K562 (cell line): ENCODE measurements around the gene COL8A2. TPM values are rescaled to one million over a fixed set of nuclear protein-coding genes. Genes with fewer than 3 reads are reported as not detected.

Experiments used
- E4F1 ChIP-seq: fragments of 250-450 bp; sonication (Bioruptor Pico); IDR thresholded peaks from 2 replicates; pipeline ENCODE4 v1.5.0; 2021; ENCODE audit warnings: mild to moderate bottlenecking, borderline replicate concordance
- ELF2 ChIP-seq: fragments of 250-450 bp; sonication (Bioruptor Pico); IDR thresholded peaks from 2 replicates; pipeline ENCODE4 v1.5.0; 2021; ENCODE audit warnings: mild to moderate bottlenecking
- GTF2F1 ChIP-seq: IDR thresholded peaks from 2 replicates; pipeline ENCODE4 v1.6.1; 2011; ENCODE audit warnings: low read depth, low read length, improper control_type of control experiment
- IFI16 ChIP-seq: fragments of 250-450 bp; sonication (Bioruptor Pico); IDR thresholded peaks from 2 replicates; pipeline ENCODE4 v2.1.2; 2022; ENCODE audit warnings: mild to moderate bottlenecking, inconsistent platforms
- ILK ChIP-seq: fragments of 450-650 bp; IDR thresholded peaks from 2 replicates; pipeline ENCODE4 v1.6.1; 2016; ENCODE audit warnings: missing genetic modification characterization, low read depth, mild to moderate bottlenecking, missing compliant biosample characterization, moderate library complexity, borderline replicate concordance
- MCM7 ChIP-seq, 2 experiments: fragments of 450-650 bp; IDR thresholded peaks; 2 replicates each; pipeline ENCODE4 v1.6.1; 2016 to 2018
- NEUROD1 ChIP-seq: fragments of 150-350 bp; IDR thresholded peaks from 2 replicates; pipeline ENCODE4 v1.6.1; 2014; ENCODE audit warnings: borderline replicate concordance, low read length, low read depth; ENCODE audit not compliant: partially characterized antibody
- POLR2A ChIP-seq: fragments of 450-650 bp; conservative IDR thresholded peaks from 2 replicates; pipeline ENCODE4 v1.6.1; 2016
- RFX1 ChIP-seq: fragments of 450-650 bp; IDR thresholded peaks from 2 replicates; pipeline ENCODE4 v1.6.1; 2016; ENCODE audit warnings: mild to moderate bottlenecking, moderate library complexity
- SIX5 ChIP-seq, 2 experiments: IDR thresholded peaks; 2 replicates each; pipeline ENCODE4 v1.6.1; 2011; ENCODE audit warnings: low read length in 2 of 2, borderline replicate concordance in 1 of 2, low read depth in 1 of 2, mild to moderate bottlenecking in 1 of 2, moderate library complexity in 1 of 2; ENCODE audit not compliant: insufficient read depth in 1 of 2
- SRSF7 ChIP-seq: fragments of 200-400 bp; formaldehyde crosslinking; optimal IDR thresholded peaks from 2 replicates; pipeline ENCODE3; 2017; ENCODE audit warnings: mild to moderate bottlenecking, low read depth, low read length
- ZFP1 ChIP-seq: fragments of 450-650 bp; formaldehyde crosslinking; IDR thresholded peaks from 2 replicates; pipeline ENCODE4 v1.4.0; 2020; ENCODE audit warnings: mild to moderate bottlenecking, mixed read lengths
- ZHX1 ChIP-seq: fragments of 150-350 bp; conservative IDR thresholded peaks from 2 replicates; pipeline ENCODE4 v1.6.1; 2014; ENCODE audit warnings: low read length
- ZKSCAN8 ChIP-seq: fragments of 200-800 bp; sonication (Bioruptor generic); IDR thresholded peaks from 2 replicates; pipeline ENCODE4 v1.6.1; 2016; ENCODE audit warnings: missing genetic modification characterization, missing compliant biosample characterization
- ZNF263 ChIP-seq: sonication (generic); formaldehyde crosslinking; IDR thresholded peaks from 2 replicates; pipeline ENCODE4 v1.8.0; 2022; ENCODE audit warnings: mild to moderate bottlenecking, missing genetic modification reagents, borderline replicate concordance
- ZNF324 ChIP-seq: fragments of 250-450 bp; sonication (Bioruptor Pico); IDR thresholded peaks from 2 replicates; pipeline ENCODE4 v1.4.0; 2020; ENCODE audit warnings: mild to moderate bottlenecking
- polyA plus RNA-seq, 8 experiments: library from polyadenylated mRNA; depleted of rRNA in 4 of 8; stranded (reverse) in 5 of 8; unstranded in 3 of 8; fragments of >200 nt; fragmentation: Nextera tagmentation in 2 of 8; fragmentation: Illumina TruSeq in 1 of 8; extraction: Ambion mirVana in 2 of 8; extraction: Trizol in 1 of 8; gene quantifications; 2 replicates each; pipeline versions ENCODE4 v1.2.1 to v1.2.3, GENCODE V29; 2011 to 2014; ENCODE audit warnings: inconsistent platforms in 1 of 8, missing spikeins in 1 of 8
- total RNA-seq, 7 experiments: library from RNA; depleted of rRNA in 6 of 7; stranded (reverse); fragments of >200 nt in 6 of 7; fragmentation: Illumina TruSeq in 2 of 7; extraction: Trizol in 2 of 7; gene quantifications; 2 replicates each; pipeline versions ENCODE4 v1.2.1 to v1.2.3, GENCODE V29; 2011 to 2021; ENCODE audit warnings: low replicate concordance in 1 of 7
- TF ChIP-seq, protein P1 (sequence below): sonication (generic); formaldehyde crosslinking; IDR thresholded peaks from 2 replicates; pipeline ENCODE4 v1.8.0; 2022; ENCODE audit warnings: mild to moderate bottlenecking, low read depth, missing genetic modification reagents
- TF ChIP-seq, protein P2 (sequence below): conservative IDR thresholded peaks from 2 replicates; pipeline ENCODE4 v1.6.1; 2011; ENCODE audit warnings: low read depth, mild to moderate bottlenecking, low read length; ENCODE audit not compliant: control insufficient read depth
- TF ChIP-seq, protein P3 (sequence below): IDR thresholded peaks from 2 replicates; pipeline ENCODE4 v1.6.1; 2014; ENCODE audit warnings: antibody characterized with exemption

COL8A2 gene
- total and polyA plus RNA-seq, 9 of the 15 experiments (the other 6 are each of a cell fraction or from before 2014, with no cell fraction given) = 0.03 to 0.14 (median 0.04) TPM; not detected in 5

DNA sequence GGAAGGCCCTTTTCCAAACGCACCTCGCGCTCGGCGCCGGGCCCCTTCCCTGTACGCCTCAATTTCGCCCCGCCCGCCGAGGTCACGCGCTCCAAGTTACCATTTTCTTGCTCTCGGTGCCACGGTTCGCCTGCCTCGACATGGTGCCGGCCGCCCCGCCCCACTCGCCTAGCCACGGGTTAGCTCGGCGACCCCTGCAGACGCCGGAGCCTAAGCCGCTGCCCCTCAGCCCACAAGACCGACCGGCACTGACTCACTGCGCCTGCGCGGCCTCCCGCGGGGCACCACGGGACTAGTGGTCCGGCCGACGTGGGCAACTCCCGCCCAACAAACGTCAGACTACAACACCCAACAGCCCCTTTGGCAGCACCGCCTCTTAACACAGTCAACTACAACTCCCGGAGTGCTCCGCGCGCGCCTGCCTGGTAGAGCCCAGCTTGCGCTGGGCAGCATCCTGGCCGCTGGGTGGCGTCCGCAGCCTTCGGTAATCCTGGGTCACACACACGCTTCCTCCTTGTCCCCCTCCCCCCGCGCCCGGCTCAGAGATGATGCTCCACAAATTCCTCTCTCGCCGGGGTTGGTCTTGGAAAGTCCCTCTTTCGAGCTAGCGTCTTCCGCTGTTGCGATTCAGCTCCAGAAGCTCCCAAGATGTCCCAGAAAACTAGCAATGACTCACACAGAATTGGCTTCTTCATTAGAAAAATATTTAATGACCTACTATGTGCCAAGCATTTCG lies 24.4 kb upstream of the COL8A2 start, which contains the start of gene TRAPPC3 (continued):
- TF ChIP-seq ZHX1 (0 out of 2 replicates have a peak, but pooled peaks have one; percentile 33), ZNF263 (CRISPR knock-in tag) (peak; percentile 25; the same call in 1 of the 2 replicates), NEUROD1 (peak; percentile 35), ZFP1 (CRISPR knock-in tag) (no peak), E4F1 (no peak), MCM7 (IDR thresholded peaks at IDR 0.05) (no peak), IFI16 (CRISPR knock-in tag) (no peak), ELF2 (peak; percentile 70; the same call in 1 of the 2 replicates), POLR2A (peak; percentile 95), RFX1 (no peak), SRSF7 (no peak), GTF2F1 (peak; percentile 83; the same call in 1 of the 2 replicates), ZKSCAN8 (CRISPR knock-in tag) (no peak), SIX5 (IDR thresholded peaks at IDR 0.05; ENCODE audit: borderline replicate concordance in 1 of 2, insufficient read depth in 1 of 2, low read depth in 1 of 2, low read length in 2 of 2) (peak; percentile 96 to 97), ILK (tag) (no peak), ZNF324 (no peak)
- TF ChIP-seq, protein P1, sequence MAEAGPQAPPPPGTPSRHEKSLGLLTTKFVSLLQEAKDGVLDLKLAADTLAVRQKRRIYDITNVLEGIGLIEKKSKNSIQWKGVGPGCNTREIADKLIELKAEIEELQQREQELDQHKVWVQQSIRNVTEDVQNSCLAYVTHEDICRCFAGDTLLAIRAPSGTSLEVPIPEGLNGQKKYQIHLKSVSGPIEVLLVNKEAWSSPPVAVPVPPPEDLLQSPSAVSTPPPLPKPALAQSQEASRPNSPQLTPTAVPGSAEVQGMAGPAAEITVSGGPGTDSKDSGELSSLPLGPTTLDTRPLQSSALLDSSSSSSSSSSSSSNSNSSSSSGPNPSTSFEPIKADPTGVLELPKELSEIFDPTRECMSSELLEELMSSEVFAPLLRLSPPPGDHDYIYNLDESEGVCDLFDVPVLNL (CRISPR knock-in tag) = peak; percentile 86
- TF ChIP-seq, protein P2, sequence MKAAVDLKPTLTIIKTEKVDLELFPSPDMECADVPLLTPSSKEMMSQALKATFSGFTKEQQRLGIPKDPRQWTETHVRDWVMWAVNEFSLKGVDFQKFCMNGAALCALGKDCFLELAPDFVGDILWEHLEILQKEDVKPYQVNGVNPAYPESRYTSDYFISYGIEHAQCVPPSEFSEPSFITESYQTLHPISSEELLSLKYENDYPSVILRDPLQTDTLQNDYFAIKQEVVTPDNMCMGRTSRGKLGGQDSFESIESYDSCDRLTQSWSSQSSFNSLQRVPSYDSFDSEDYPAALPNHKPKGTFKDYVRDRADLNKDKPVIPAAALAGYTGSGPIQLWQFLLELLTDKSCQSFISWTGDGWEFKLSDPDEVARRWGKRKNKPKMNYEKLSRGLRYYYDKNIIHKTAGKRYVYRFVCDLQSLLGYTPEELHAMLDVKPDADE = peak; percentile 100
- TF ChIP-seq, protein P3, sequence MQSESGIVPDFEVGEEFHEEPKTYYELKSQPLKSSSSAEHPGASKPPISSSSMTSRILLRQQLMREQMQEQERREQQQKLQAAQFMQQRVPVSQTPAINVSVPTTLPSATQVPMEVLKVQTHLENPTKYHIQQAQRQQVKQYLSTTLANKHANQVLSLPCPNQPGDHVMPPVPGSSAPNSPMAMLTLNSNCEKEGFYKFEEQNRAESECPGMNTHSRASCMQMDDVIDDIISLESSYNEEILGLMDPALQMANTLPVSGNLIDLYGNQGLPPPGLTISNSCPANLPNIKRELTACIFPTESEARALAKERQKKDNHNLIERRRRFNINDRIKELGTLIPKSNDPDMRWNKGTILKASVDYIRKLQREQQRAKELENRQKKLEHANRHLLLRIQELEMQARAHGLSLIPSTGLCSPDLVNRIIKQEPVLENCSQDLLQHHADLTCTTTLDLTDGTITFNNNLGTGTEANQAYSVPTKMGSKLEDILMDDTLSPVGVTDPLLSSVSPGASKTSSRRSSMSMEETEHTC = peak; percentile 90
